HepG2 (cell line): ENCODE results near the gene U2AF2. TPM values are rescaled to one million over a fixed set of nuclear protein-coding genes. Genes with fewer than 3 reads are reported as not detected.
A peak's percentile ranks its signal among the peaks of the same experiment; 100 is the strongest.

ENCODE experiments used
- ATAC-seq: fragments of 200-7000 bp; cut with Tn5 transposase; 3 replicates; pipeline ENCODE4 v1.9.1; 2020; ENCODE audit warnings: mild to moderate bottlenecking, moderate library complexity
- BruUV-seq: library from RNA; stranded (reverse); fragments of 400-500 nt; replicated peaks from 2 replicates; lab custom pipeline; 2021; lab: Mats Ljungman, UMichigan
- CTCF ChIA-PET: fragments of 300-600 bp; formaldehyde crosslinking; extraction: SDS; loops from one replicate; lab custom pipeline; 2021; ENCODE audit warnings: low total read pairs, inconsistent platforms, low intra/inter-chr PET ratio; lab: Yijun Ruan, JAX
- POLR2A ChIA-PET: fragments of 350-600 bp; sonication (Branson Sonifier 250); formaldehyde crosslinking; loops from one replicate; lab custom pipeline; 2020; ENCODE audit warnings: antibody characterized with exemption, inconsistent platforms; lab: Yijun Ruan, JAX
- DNase-seq: peaks from one replicate; pipeline ENCODE4 v3.0.0-alpha.2; 2015; ENCODE audit warnings: low spot score
- FAIRE-seq: peaks from 3 replicates; lab custom pipeline; 2011; peaks lifted over from hg19 to GRCh38; lab: Jason Lieb, UNC
- H2AFZ ChIP-seq: one replicate; pipeline ENCODE4 v1.6.1; 2011; ENCODE audit warnings: low read length, inconsistent platforms
- H3K27ac ChIP-seq: fragments of 300-600 bp; 3 replicates; pipeline ENCODE4 v1.8.0; 2011; ENCODE audit warnings: mixed run types, mild to moderate bottlenecking, mixed read lengths, low read length, inconsistent platforms; ENCODE audit not compliant: insufficient read depth; ENCODE audit errors: extremely low read length
- H3K27me3 ChIP-seq, 2 experiments: fragments of 200-600 bp in 1 of 2; 2 replicates in 1 of 2; 3 replicates in 1 of 2; pipeline versions ENCODE4 v1.6.0 to v1.8.0; 2011; ENCODE audit warnings: low read length in 2 of 2, mild to moderate bottlenecking in 2 of 2, moderate library complexity in 2 of 2, inconsistent platforms in 1 of 2; ENCODE audit not compliant: insufficient read depth in 2 of 2, control insufficient read depth in 1 of 2
- H3K36me3 ChIP-seq, 2 experiments: fragments of 200-600 bp in 1 of 2; replicated peaks in 1 of 2; 2 replicates in 1 of 2; 3 replicates in 1 of 2; pipeline versions ENCODE4 v1.5.1 to v1.8.0; 2011; ENCODE audit warnings: low read length in 2 of 2, inconsistent platforms in 1 of 2; ENCODE audit not compliant: insufficient read depth in 2 of 2, control insufficient read depth in 1 of 2
- H3K4me1 ChIP-seq: 2 replicates; pipeline ENCODE4 v1.5.1; 2012; ENCODE audit warnings: low read length, inconsistent platforms; ENCODE audit not compliant: insufficient read depth
- H3K4me2 ChIP-seq: 2 replicates; pipeline ENCODE4 v1.6.0; 2011; ENCODE audit warnings: low read depth, low read length, inconsistent platforms
- H3K4me3 ChIP-seq, 3 experiments: fragments of 200-600 bp in 1 of 3; sonication (generic), shearing (Covaris generic) in 1 of 3; replicated peaks in 1 of 3; 2 replicates each; pipeline ENCODE4 v1.5.1; 2011 to 2016; ENCODE audit warnings: low read length in 3 of 3, inconsistent platforms in 2 of 3, low read depth in 2 of 3, mild to moderate bottlenecking in 2 of 3, control low read depth in 1 of 3, mixed read lengths in 1 of 3; ENCODE audit not compliant: insufficient read depth in 1 of 3
- H3K79me2 ChIP-seq: one replicate; pipeline ENCODE4 v1.6.1; 2011; ENCODE audit warnings: low read length, inconsistent platforms; ENCODE audit not compliant: insufficient read depth
- H3K9ac ChIP-seq: 2 replicates; pipeline ENCODE4 v1.6.0; 2011; ENCODE audit warnings: mild to moderate bottlenecking, low read depth, low read length, inconsistent platforms; ENCODE audit not compliant: insufficient read depth
- H3K9me3 ChIP-seq: 2 replicates; pipeline ENCODE4 v1.5.1; 2012; ENCODE audit warnings: mild to moderate bottlenecking, low read length
- H4K20me1 ChIP-seq: 2 replicates; pipeline ENCODE4 v1.6.0; 2011; ENCODE audit warnings: inconsistent platforms, mild to moderate bottlenecking, low read length, moderate library complexity; ENCODE audit not compliant: insufficient read depth
- AGO2 ChIP-seq: fragments of 200-400 bp; formaldehyde crosslinking; optimal IDR thresholded peaks from 2 replicates; pipeline ENCODE3; 2017; ENCODE audit warnings: mild to moderate bottlenecking, low read depth, low read length, moderate library complexity
- ARNTL ChIP-seq: sonication (generic); formaldehyde crosslinking; IDR thresholded peaks from 2 replicates; pipeline ENCODE4 v1.4.0; 2020; ENCODE audit warnings: mild to moderate bottlenecking, missing genetic modification reagents
- CBX2 ChIP-seq, 2 experiments: fragments of 200-600 bp in 1 of 2; sonication (generic); formaldehyde crosslinking in 1 of 2; IDR thresholded peaks; 2 replicates each; pipeline versions ENCODE4 v1.7.0 to v1.8.1; 2018 to 2022; ENCODE audit warnings: low read depth in 2 of 2, low read length in 1 of 2, mild to moderate bottlenecking in 1 of 2, missing genetic modification reagents in 1 of 2
- HMGXB4 ChIP-seq, 2 experiments: sonication (generic) in 1 of 2; formaldehyde crosslinking in 1 of 2; IDR thresholded peaks; 2 replicates each; pipeline versions ENCODE4 v1.4.0 to v1.6.1; 2018 to 2020; ENCODE audit warnings: missing genetic modification reagents in 2 of 2, borderline replicate concordance in 1 of 2, low read depth in 1 of 2, mild to moderate bottlenecking in 1 of 2, missing biosample characterization in 1 of 2
- KLF15 ChIP-seq: sonication (generic); formaldehyde crosslinking; IDR thresholded peaks from 2 replicates; pipeline ENCODE4 v1.8.1; 2023; ENCODE audit warnings: borderline replicate concordance, mild to moderate bottlenecking, inconsistent platforms, missing genetic modification reagents, mixed read lengths
- PLSCR1 ChIP-seq: sonication (generic); formaldehyde crosslinking; IDR thresholded peaks from 2 replicates; pipeline ENCODE4 v1.5.0; 2020; ENCODE audit warnings: missing genetic modification reagents, mild to moderate bottlenecking, borderline replicate concordance
- SRSF9 ChIP-seq: fragments of 200-400 bp; formaldehyde crosslinking; IDR thresholded peaks from 2 replicates; pipeline ENCODE4 v1.6.1; 2018; ENCODE audit warnings: borderline replicate concordance, mild to moderate bottlenecking, low read depth, low read length; ENCODE audit not compliant: insufficient read depth, poor library complexity, severe bottlenecking
- TFE3 ChIP-seq: IDR thresholded peaks from 2 replicates; pipeline ENCODE4 v1.6.1; 2016
- ZNF552 ChIP-seq: sonication (generic); formaldehyde crosslinking; IDR thresholded peaks from 2 replicates; pipeline ENCODE4 v1.9.0; 2022; ENCODE audit warnings: missing genetic modification reagents, mild to moderate bottlenecking, borderline replicate concordance
- ZNF781 ChIP-seq: sonication (generic); formaldehyde crosslinking; IDR thresholded peaks from 2 replicates; pipeline ENCODE4 v1.5.1; 2020; ENCODE audit warnings: borderline replicate concordance, mild to moderate bottlenecking, missing genetic modification reagents; ENCODE audit errors: not compliant biosample characterization
- WGBS: methylation state at CpG from one replicate; pipeline ENCODE4 v1.1.6; 2017; ENCODE audit warnings: low lambda C conversion rate; 5-methylcytosine and 5-hydroxymethylcytosine counted together
- in situ Hi-C: cut with HindIII; loops from 2 replicates; pipeline ENCODE4 v1.10.0; 2017; ENCODE audit warnings: low pct_unique_long_range_greater_than_20kb; ENCODE audit not compliant: extremely low pct_ligation_motif_present
- intact Hi-C: fragments of 100-400 bp; cut with micrococcal nuclease; formaldehyde crosslinking; loops from one replicate; pipeline ENCODE4 v1.10.0; 2022; ENCODE audit not compliant: unreplicated experiment
- polyA plus RNA-seq, 8 experiments: library from polyadenylated mRNA; depleted of rRNA in 3 of 8; stranded (reverse) in 7 of 8; unstranded in 1 of 8; fragments of >200 nt; fragmentation: Illumina TruSeq in 4 of 8; extraction: Trizol in 4 of 8; gene quantifications; 2 replicates each; pipeline versions ENCODE4 v1.2.1 to v1.2.3, GENCODE V29; 2011 to 2016; ENCODE audit warnings: low read depth in 4 of 8, missing spikeins in 1 of 8, mixed read lengths in 1 of 8; ENCODE audit not compliant: insufficient read depth in 1 of 8
- total RNA-seq, 5 experiments: library from RNA; depleted of rRNA; stranded (reverse); fragments of >200 nt; fragmentation: Illumina TruSeq; extraction: Trizol; gene quantifications; 2 replicates each; pipeline ENCODE4 v1.2.3, GENCODE V29; 2016; ENCODE audit warnings: low read depth in 1 of 5

Gene U2AF2
- total and polyA plus RNA-seq, 2 of the 13 experiments (the other 11 are each of a cell fraction or from before 2014, with no cell fraction given) = 84.3 to 124 TPM

DNA sequence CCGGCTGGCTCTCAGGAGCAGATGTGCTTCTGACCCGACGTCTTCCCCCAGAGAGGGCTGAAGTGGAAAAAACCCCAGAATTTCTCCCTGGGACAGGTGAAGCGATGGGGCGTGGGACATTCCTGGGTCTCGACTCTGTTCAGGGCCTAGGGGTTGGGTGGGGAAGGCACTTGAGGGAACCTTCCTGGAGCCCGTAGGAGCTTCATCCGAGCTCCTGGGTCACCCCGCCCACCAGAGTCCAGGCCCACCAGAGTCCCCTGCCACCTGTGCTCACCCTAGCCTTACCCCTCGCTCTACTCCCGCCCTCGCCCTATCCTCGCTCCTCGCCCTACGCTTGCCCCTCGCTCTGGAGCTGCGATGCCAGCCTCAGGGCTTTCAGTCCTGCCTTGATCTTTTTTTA is 43.4 kb downstream of the U2AF2 start:
- POLR2A ChIA-PET = interaction anchor here (2.0 kb wide), 1 partner anchor 15 kb away, joined by 5 read pairs; no protein-coding TSS in a partner anchor
- Histone ChIP-seq H3K4me1 (no peaks in the 10 kb centered on the region), H3K4me2 (no peak overlapping the region), H3K4me3 (no peak overlapping the region), H4K20me1 (no peaks in the 10 kb centered on the region), H3K27ac (no peak overlapping the region), H3K36me3 (peaks cover 13 to 19% of the 10 kb centered on the region in 2 experiments; a peak in 4 of 5 replicates), H3K27me3 (no peaks in the 10 kb centered on the region), H2AFZ (no peak overlapping the region), H3K79me2 (no peaks in the 10 kb centered on the region), H3K9ac (no peak overlapping the region), H3K9me3 (no peaks in the 10 kb centered on the region)
- ATAC-seq (no peak), DNase-seq (no peak), FAIRE-seq (no peak)
- in situ Hi-C loops (no loop called here), intact Hi-C loops (no loop called here)
- WGBS = 98% methylated on average over 17 of the region's 17 CpGs
- TF ChIP-seq AGO2 = peak; percentile 26
- TF ChIP-seq TFE3 (CRISPR knock-in tag) = no peak
- BruUV-seq = no TSS peak
- CTCF ChIA-PET = no interaction called here

DNA sequence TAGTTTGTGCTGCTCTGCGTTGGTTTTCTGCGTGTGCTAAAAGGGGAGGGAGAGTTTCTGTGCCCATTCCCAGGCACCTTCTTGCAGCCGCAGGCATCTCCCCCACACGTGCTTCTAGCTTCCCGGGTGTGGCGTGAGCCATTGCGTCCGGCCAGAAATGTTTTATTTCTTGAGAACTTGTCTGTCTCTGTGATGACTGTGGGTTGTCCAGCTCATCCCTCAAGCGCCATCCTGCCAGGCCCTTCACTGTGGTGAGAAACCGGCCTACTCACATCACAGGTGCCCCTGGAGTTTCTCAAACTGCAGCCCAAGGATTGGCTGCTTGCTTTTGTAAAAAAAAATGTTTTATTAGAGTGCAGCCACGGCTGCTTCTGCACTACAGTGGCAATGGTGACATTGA is 44.4 kb downstream of the U2AF2 start:
- FAIRE-seq (no peak), DNase-seq (no peak), ATAC-seq (no peak)
- Histone ChIP-seq H3K79me2 (no peaks in the 10 kb centered on the region), H3K4me1 (no peaks in the 10 kb centered on the region), H3K36me3 (peaks cover 12 to 17% of the 10 kb centered on the region in 2 experiments; a peak in 4 of 5 replicates), H3K27me3 (no peaks in the 10 kb centered on the region), H3K4me3 (no peak overlapping the region), H3K9me3 (no peaks in the 10 kb centered on the region), H3K9ac (no peak overlapping the region), H4K20me1 (no peaks in the 10 kb centered on the region), H2AFZ (no peak overlapping the region), H3K4me2 (no peak overlapping the region), H3K27ac (no peak overlapping the region)
- intact Hi-C loops (no loop called here), in situ Hi-C loops (no loop called here)
- ChIA-PET CTCF (no interaction called here), POLR2A (no interaction called here)
- WGBS = 97% methylated on average over 11 of the region's 11 CpGs
- BruUV-seq = no TSS peak
- TF ChIP-seq KLF15 (CRISPR knock-in tag) = no peak
- TF ChIP-seq SRSF9 = no peak
- TF ChIP-seq ZNF781 (CRISPR knock-in tag) = no peak
- TF ChIP-seq ARNTL = no peak
- no peak for TF ChIP-seq HMGXB4 (CRISPR knock-in tag; IDR thresholded peaks at IDR 0.05; ENCODE audit: borderline replicate concordance in 1 of 2, low read depth in 1 of 2)
- no peak for TF ChIP-seq ZNF552 (CRISPR knock-in tag)
- no peak for TF ChIP-seq PLSCR1 (CRISPR knock-in tag)
- no peak for TF ChIP-seq CBX2 (IDR thresholded peaks at IDR 0.05; ENCODE audit: low read depth, low read length)
- TF ChIP-seq CBX2 (CRISPR knock-in tag; IDR thresholded peaks at IDR 0.05; ENCODE audit: low read depth) = no peak
